Stomach (tissue), 4 donors: Measurements from ENCODE around the gene FBXL7.

Source experiments
- CTCF ChIP-seq, 7 experiments: fragments of 450-650 bp in 4 of 7; fragments of 200-600 bp in 3 of 7; sonication (generic) in 3 of 7; IDR thresholded peaks; one replicate each; pipeline ENCODE4 v1.5.1; 2016 to 2019; ENCODE audit warnings: antibody characterized with exemption in 7 of 7, control low read depth in 2 of 7, mild to moderate bottlenecking in 1 of 7
- POLR2A ChIP-seq, 4 donors: fragments of 450-650 bp; IDR thresholded peaks; one replicate each; pipeline ENCODE4 v1.6.1; 2016; ENCODE audit warnings: antibody characterized with exemption in 4 of 4, control low read depth in 2 of 4, mild to moderate bottlenecking in 1 of 4, moderate library complexity in 1 of 4

- no peak for TF ChIP-seq CTCF (IDR thresholded peaks at IDR 0.05)
- TF ChIP-seq POLR2A (IDR thresholded peaks at IDR 0.05): no peak
Measured at GRCh38 chr5:15640116-15640515, 140.1 kb downstream of the FBXL7 start.
